NCI-H146 treated with DMSO at 0.1 percent for 48 hours (cell line): Measurements from ENCODE around the gene TTYH3.
"Not testable (repeated sequence)": the region's sequence is repeated elsewhere in the genome, so short reads cannot be mapped to it uniquely, and the experiment has no call there.

ENCODE experiments used
- DNase-seq: peaks from one replicate; lab custom pipeline; 2025; ENCODE audit not compliant: unreplicated experiment; lab: John Stamatoyannopoulos, UW

TTYH3 gene

GRCh38 chr7:2602406-2603043 is 29.3 kb upstream of the TTYH3 start:
- DNase-seq: no peak

GRCh38 chr7:2603044-2603965 is 28.5 kb upstream of the TTYH3 start:
- no peak for DNase-seq

GRCh38 chr7:2604608-2605174 is 27.1 kb upstream of the TTYH3 start:
- DNase-seq: no peak

- no peak for DNase-seq
Observed at GRCh38 chr7:2605608-2606538, 25.9 kb upstream of the TTYH3 start.

GRCh38 chr7:2606539-2606936 is 25.2 kb upstream of the TTYH3 start:
- DNase-seq: no peak

- DNase-seq: no peak
Observed at GRCh38 chr7:2607122-2607922, 24.5 kb upstream of the TTYH3 start.

- DNase-seq: no peak
Observed at GRCh38 chr7:2607923-2608904, 23.6 kb upstream of the TTYH3 start.

GRCh38 chr7:2608921-2609411 is 22.8 kb upstream of the TTYH3 start:
- no peak for DNase-seq

GRCh38 chr7:2609646-2610045 is 22.1 kb upstream of the TTYH3 start:
- not testable (repeated sequence) for DNase-seq

GRCh38 chr7:2610466-2610865 is 21.3 kb upstream of the TTYH3 start:
- DNase-seq: no peak

- no peak for DNase-seq
Observed at GRCh38 chr7:2610898-2611297, 20.9 kb upstream of the TTYH3 start.

GRCh38 chr7:2611401-2611800 is 20.4 kb upstream of the TTYH3 start:
- DNase-seq: no peak

- DNase-seq: no peak
Observed at GRCh38 chr7:2611922-2612321, 19.9 kb upstream of the TTYH3 start.

- DNase-seq: no peak
Observed at GRCh38 chr7:2612445-2613097, 19.2 kb upstream of the TTYH3 start.

GRCh38 chr7:2613098-2613930 is 18.5 kb upstream of the TTYH3 start:
- DNase-seq: no peak

GRCh38 chr7:2613931-2614600 is 17.7 kb upstream of the TTYH3 start:
- DNase-seq: no peak
